Measurements from ENCODE around the gene PPM1L.

Gene PPM1L

GRCh38 chr3:161051856-161052255, 295.8 kb downstream of the PPM1L start:
- DNase-seq, result no peak

GRCh38 chr3:161054860-161055604, 299.0 kb downstream of the PPM1L start:
- no peak for DNase-seq

- DNase-seq, result no peak
Observed at GRCh38 chr3:161064413-161064812, 308.4 kb downstream of the PPM1L start.

DNA sequence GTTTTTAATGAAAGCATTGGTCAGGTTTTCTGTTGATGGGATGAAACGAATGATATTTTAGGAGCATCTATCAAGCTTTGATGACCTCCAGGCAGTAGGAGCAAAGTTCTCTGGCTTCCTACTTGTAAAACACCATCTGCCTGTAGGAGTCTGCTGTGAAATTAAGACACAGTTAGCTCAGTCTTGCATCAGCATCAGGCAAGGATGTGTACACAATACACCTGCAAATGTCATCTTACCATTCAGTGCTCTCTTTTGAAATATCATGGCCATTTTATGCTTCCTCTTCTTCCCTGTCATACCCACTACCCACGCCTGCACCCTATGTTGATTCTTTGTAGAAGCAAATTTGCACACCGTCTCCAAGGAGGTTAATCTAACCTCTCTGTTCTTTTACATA, 310.9 kb downstream of the PPM1L start:
- DNase-seq, result no peak

GRCh38 chr3:161067335-161067734, 311.3 kb downstream of the PPM1L start:
- DNase-seq, result no peak

- peak; percentile 63 to 80 for DNase-seq
Observed at GRCh38 chr3:161069511-161070251, 313.6 kb downstream of the PPM1L start.

DNA sequence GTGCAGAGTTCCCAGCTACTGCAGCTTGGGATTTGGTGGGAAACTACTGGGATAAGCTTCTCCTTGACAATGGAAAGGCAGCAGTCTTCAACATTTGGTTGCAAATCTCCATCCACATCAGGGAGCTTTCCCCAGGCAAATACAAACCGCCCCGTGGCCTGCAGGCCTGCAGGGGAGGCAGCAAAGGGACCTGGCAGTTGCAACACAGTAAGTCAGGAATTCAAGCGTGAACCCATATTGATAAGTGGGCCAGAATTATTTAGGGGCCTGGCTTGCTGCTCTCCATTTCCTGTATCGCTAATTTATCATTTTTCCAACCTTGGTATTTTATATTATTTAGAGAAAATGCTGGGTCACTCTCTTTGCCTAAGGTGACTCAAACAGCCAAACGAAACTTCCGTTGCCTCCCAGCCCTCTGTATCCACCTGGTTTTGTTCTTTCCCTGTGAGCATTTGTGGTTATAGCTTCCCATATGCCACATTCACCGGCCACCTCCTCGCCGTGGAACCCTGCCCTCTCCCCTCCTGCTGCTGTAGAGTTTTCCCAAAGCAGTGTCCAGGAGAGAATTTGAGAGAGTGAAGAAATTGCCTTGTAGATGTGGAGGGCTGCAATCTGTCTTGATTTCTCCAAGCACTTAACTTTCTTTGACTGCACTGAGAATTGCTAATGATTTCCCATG, 314.4 kb downstream of the PPM1L start:
- DNase-seq, result peak; percentile 46 to 72

- DNase-seq, result peak in 1 of 2 experiments; percentile 28
Observed at GRCh38 chr3:161070980-161071663, 315.1 kb downstream of the PPM1L start.

DNA sequence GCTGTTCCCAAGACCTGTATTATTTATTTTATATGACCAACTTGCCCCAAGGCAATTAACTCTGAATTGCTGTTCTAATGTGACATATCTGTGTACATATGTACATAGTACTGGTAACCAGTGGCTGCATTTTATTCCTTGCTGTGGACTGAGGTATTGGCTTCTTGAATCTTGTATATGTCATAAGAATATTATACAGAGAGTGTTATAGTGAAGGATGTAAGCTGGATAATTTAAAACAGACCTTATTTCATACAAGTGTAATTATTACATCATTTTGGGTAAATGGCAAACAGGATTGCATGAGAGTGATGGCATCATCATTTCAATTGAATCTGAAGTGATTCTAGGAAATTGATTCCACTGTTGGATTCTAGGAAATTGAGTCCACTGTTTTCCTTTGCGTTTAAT, 316.2 kb downstream of the PPM1L start:
- no peak for DNase-seq

DNA sequence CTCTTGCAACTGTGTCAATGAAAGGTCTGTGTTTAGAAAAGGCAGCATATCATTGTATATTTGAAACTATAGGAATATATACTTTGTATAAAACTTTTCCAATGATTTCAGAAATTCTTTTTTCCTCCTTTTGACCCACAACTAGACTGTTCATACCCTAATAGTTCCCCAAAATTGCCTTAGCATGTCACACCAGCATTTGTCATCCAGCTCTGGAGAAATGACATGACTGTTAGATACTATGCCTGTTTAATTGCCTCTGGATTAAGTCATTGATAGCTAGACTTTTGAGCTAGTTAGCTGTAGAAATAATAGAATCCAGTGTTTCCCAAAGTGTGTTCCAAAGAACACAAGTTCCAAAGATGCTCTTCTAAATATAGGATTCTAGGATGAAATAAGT, 316.7 kb downstream of the PPM1L start:
- no peak for DNase-seq

- no peak for DNase-seq
Observed at GRCh38 chr3:161073181-161073580, 317.1 kb downstream of the PPM1L start.

- no peak for DNase-seq
Observed at GRCh38 chr3:161081633-161082032, 325.6 kb downstream of the PPM1L start.

DNA sequence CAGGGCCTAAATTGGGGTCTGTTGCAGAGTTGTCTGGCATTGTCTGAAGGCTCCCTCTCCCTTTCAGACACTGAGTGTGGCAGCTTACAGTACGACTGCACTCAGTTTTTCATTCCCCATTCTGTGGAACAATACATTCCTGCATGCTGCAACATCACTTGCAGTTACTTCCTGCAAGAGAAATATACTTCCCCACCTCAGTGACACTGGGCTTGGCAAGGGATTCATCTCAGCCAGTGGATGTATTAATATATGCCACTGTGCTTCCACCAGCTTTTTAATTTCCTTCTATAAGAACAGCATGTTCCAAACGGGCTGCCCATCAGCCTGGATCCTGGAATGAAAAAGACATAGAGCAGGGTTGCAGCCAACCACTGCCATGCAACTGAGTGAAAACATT, 326.0 kb downstream of the PPM1L start:
- DNase-seq, result no peak

DNA sequence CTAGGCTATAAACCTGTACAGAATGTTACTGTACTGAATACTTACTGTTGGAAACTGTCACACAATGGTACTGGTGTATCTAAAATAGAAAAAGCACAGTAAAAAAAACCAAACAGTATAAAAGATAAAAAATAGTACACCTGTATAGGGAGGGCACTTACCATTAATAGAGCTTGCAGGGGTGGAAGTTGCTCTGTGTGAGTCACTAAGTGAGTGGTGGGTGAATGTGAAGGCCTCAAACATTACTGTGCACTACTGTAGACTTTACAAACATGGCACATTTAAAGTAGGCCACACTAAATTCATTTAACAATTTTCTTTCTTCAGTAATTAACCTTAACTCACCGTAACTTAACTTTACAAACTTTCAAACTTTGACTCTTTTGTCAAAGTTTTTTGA, 327.1 kb downstream of the PPM1L start:
- DNase-seq, result no peak

GRCh38 chr3:161084277-161084676, 328.2 kb downstream of the PPM1L start:
- no peak for DNase-seq

DNA sequence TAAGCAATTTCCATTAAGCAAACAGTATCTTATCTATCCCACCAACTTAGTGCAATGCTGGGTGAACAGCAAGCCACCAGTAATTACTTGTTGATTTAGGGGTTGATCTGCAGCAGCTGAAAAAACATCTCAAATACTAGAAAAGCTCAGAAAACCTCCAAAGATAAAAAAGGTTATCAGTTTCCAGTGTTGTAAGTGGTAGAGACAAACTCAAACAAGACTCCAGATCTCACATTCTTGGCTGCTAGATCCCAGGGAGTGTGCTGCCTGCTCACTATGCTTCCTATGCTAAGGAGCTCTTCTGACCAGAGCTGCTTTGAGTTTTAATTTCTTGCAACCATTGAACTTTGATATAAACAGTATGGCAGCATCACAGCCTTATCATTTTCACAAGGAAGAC, 337.9 kb downstream of the PPM1L start:
- no peak for DNase-seq

- DNase-seq, result no peak
Observed at GRCh38 chr3:161096771-161097367, 340.8 kb downstream of the PPM1L start.

GRCh38 chr3:161100994-161101393, 345.0 kb downstream of the PPM1L start:
- no peak for DNase-seq

DNA sequence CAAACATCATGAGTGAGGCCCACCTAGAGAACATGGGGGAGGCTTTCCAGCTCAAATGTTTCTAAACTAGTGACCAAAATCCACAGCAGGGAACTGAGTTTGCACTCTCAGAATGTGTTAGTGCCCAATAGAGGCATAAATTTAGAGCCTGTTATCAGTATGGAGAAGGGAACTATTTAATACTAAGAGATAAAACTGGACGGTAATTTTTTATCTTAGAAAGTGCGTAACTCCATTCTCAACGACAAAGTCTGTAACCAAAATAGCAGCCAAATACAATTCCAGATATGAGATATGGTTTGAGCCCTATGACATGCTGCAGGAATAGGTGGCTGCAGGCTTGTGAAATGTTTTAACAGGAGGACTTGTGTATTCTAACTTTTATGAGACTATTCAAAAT, 345.6 kb downstream of the PPM1L start:
- no peak for DNase-seq

DNA sequence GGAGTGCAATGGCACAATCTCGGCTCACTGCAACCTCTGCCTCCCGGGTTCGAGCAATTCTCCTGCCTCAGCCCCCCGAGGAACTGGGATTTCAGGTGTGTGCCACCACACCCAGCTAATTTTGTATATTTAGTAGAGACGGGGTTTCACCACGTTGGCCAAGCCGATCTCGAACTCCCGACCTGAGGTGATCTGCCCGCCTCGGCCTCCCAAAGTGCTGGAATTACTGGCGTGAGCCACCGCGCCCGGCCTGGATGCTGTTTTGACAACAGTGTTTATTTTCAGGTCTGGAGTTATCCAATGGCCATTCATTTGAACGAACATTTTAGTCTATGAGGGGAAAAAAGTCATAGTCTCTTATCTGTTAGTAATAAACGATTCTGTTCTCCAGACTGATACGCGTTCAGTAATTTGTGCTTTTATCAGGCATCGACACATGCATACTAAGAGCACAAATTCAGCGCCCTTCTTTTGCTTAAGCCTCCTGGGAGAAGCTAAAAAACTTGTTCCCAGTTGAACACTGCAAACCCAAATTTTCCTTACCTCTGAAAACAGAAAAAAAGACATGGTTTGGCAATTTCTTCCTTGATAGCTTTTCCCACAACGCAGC, 347.9 kb downstream of the PPM1L start:
- no peak for DNase-seq

DNA sequence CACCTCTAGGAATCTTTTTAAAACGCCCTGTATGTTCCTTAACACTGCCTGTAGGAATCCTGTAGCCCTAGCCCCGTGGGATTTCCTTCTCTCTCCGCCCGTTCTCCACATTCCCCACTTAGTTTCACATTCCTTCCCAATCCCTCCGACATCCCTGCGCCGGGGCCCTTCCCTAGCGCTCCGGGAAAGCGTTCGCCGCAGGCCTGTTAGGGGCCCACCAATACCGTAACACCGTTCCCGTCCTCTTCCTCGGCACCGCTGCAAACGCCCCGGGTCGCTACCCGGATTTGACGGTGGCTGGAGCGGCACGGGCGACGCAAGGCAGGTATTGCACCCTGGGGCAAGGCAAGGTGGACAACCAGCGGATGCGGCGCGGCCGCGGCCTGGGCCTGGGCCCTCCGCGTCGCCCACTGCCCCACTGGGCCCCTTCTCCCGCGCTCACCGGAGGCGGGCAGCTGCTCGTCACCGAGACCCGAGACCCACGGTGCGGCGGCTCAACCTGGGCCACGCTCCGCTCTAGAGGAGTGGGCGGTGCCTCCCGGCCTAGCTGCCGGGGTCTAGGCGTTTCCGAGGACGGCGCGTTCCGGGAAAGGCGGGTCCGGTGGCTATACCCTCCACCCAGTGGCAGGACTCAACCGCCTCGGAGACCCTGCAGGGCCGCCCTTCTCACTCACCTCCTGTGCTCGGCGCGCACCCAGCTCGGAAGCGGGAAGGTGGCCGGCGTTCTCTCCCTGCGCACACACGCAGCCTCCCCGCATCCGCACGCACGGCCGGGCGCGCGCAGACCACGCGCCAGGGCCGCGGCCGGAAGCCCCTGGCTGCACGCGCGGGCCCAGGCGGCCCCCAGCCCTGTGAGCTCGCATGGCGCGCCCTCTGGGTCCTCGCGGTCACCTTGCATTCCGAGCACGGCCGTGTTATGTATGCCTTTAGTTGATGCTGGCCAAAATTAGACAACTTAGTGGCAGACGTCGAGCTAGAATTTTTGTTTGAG, 348.8 kb downstream of the PPM1L start, which contains the start of gene B3GALNT1:
B3GALNT1 (minus strand) TSS at position 789 of the 991 bp plus-strand sequence. CDS start 18,595 bp downstream, outside the sequence.
- DNase-seq, result peak; percentile 23 to 75
